B cell (primary cell): ENCODE results near the gene TRIM17. TPM values are rescaled to one million over a fixed set of nuclear protein-coding genes. Genes with fewer than 3 reads are reported as not detected.

Source experiments
- ATAC-seq: fragments of 200-7000 bp; cut with Tn5 transposase; one replicate; pipeline ENCODE4 v1.10.0; 2021; ENCODE audit warnings: low read depth, mild to moderate bottlenecking, moderate number of reproducible peaks, moderate library complexity
- CTCF ChIA-PET: fragments of 350-600 bp; sonication (Branson Sonifier 250); formaldehyde crosslinking; loops from one replicate; lab custom pipeline; 2021; ENCODE audit warnings: antibody characterized with exemption, inconsistent platforms; lab: Charles Lee
- POLR2A ChIA-PET: fragments of 350-600 bp; sonication (Branson Sonifier 250); formaldehyde crosslinking; loops from one replicate; lab custom pipeline; 2021; ENCODE audit warnings: antibody characterized with exemption; lab: Charles Lee
- DNase-seq: peaks from one replicate; pipeline ENCODE4 v3.0.0; 2013
- H2AFZ ChIP-seq: 2 replicates; pipeline ENCODE4 v1.6.1; 2012; ENCODE audit warnings: mild to moderate bottlenecking, low read depth, low read length; ENCODE audit not compliant: insufficient read depth, poor library complexity, severe bottlenecking
- H3K27ac ChIP-seq, 2 donors: 1 replicate in 1 of 2; 2 replicates in 1 of 2; pipeline ENCODE4 v1.5.1; 2012 to 2013; ENCODE audit warnings: low read length in 2 of 2, mild to moderate bottlenecking in 2 of 2, moderate library complexity in 1 of 2
- H3K27me3 ChIP-seq, 4 experiments: fragments of 200-600 bp in 1 of 4; sonication (generic) in 1 of 4; replicated peaks in 1 of 4; 1 replicate in 2 of 4; 2 replicates in 2 of 4; pipeline versions ENCODE4 v1.6.1 to v1.7.0; 2013 to 2016; ENCODE audit warnings: low read length in 3 of 4, mild to moderate bottlenecking in 2 of 4, mixed read lengths in 1 of 4, moderate library complexity in 1 of 4; ENCODE audit not compliant: insufficient read depth in 4 of 4, control insufficient read depth in 3 of 4; ENCODE audit errors: control extremely low read depth in 1 of 4
- H3K36me3 ChIP-seq, 2 experiments: replicated peaks in 1 of 2; 1 replicate in 1 of 2; 2 replicates in 1 of 2; pipeline versions ENCODE4 v1.6.1 to v1.7.1; 2013; ENCODE audit warnings: low read length in 1 of 2; ENCODE audit not compliant: insufficient read depth in 2 of 2, control insufficient read depth in 1 of 2; ENCODE audit errors: control extremely low read depth in 1 of 2, extremely low read depth in 1 of 2
- H3K4me1 ChIP-seq, 2 donors: fragments of 200-600 bp in 1 of 2; sonication (generic) in 1 of 2; 1 replicate in 1 of 2; 2 replicates in 1 of 2; pipeline versions ENCODE4 v1.5.1 to v1.6.1; 2013 to 2017; ENCODE audit warnings: low read length in 2 of 2; ENCODE audit not compliant: control insufficient read depth in 2 of 2, insufficient read depth in 2 of 2
- H3K4me2 ChIP-seq: replicated peaks from 2 replicates; pipeline ENCODE3; 2012; ENCODE audit warnings: mild to moderate bottlenecking, low read depth, low read length; ENCODE audit not compliant: poor library complexity, severe bottlenecking
- H3K4me3 ChIP-seq, 5 experiments: fragments of 200-600 bp in 1 of 5; sonication (generic) in 1 of 5; 1 replicate in 3 of 5; 2 replicates in 2 of 5; pipeline versions ENCODE4 v1.5.1 to v1.7.0; 2011 to 2016; ENCODE audit warnings: low read length in 4 of 5, mild to moderate bottlenecking in 4 of 5, low read depth in 2 of 5, control low read depth in 1 of 5, moderate library complexity in 1 of 5; ENCODE audit not compliant: insufficient read depth in 1 of 5; ENCODE audit errors: control extremely low read depth in 1 of 5, extremely low read depth in 1 of 5
- H3K79me2 ChIP-seq: fragments of 200-600 bp; sonication (generic); one replicate; pipeline ENCODE4 v1.6.0; 2016; ENCODE audit warnings: low read length; ENCODE audit not compliant: control insufficient read depth, insufficient read depth
- H3K9ac ChIP-seq: fragments of 200-600 bp; sonication (generic); 2 replicates; pipeline ENCODE4 v1.6.1; 2017; ENCODE audit warnings: mild to moderate bottlenecking, low read length, moderate library complexity
- H3K9me3 ChIP-seq, 3 donors: one replicate each; pipeline versions ENCODE4 v1.6.1 to v1.7.1; 2013; ENCODE audit warnings: low read length in 2 of 3; ENCODE audit not compliant: control insufficient read depth in 2 of 3, insufficient read depth in 1 of 3; ENCODE audit errors: control extremely low read depth in 1 of 3
- H4K20me1 ChIP-seq: 2 replicates; pipeline ENCODE4 v1.6.0; 2012; ENCODE audit warnings: mild to moderate bottlenecking, low read length; ENCODE audit not compliant: insufficient read depth, control insufficient read depth, poor library complexity, severe bottlenecking
- H3K27ac Mint-ChIP-seq: one replicate; pipeline ENCODE4 v1.8.0; 2021; ENCODE audit warnings: mixed read lengths
- H3K27me3 Mint-ChIP-seq: one replicate; pipeline ENCODE4 v1.8.0; 2021; ENCODE audit warnings: mixed read lengths
- H3K4me1 Mint-ChIP-seq: one replicate; pipeline ENCODE4 v1.8.0; 2021; ENCODE audit warnings: mixed read lengths
- H3K4me3 Mint-ChIP-seq: one replicate; pipeline ENCODE4 v1.8.0; 2021; ENCODE audit warnings: mixed read lengths
- H3K9me3 Mint-ChIP-seq: one replicate; pipeline ENCODE4 v1.8.0; 2022; ENCODE audit warnings: mixed read lengths; ENCODE audit not compliant: insufficient read depth
- CTCF ChIP-seq: fragments of 200-600 bp; IDR thresholded peaks from one replicate; pipeline ENCODE4 v1.8.0; 2022; ENCODE audit warnings: antibody characterized with exemption, mild to moderate bottlenecking
- EZH2 ChIP-seq: IDR thresholded peaks from 2 replicates; pipeline ENCODE4 v1.6.1; 2012; ENCODE audit warnings: borderline replicate concordance, low read depth, mild to moderate bottlenecking, moderate library complexity, low read length; ENCODE audit not compliant: insufficient read depth, poor library complexity, severe bottlenecking
- whole genome bisulfite sequencing: methylation state at CpG from one replicate; pipeline ENCODE4 v1.1.5; 2013; ENCODE audit warnings: missing lambda C conversion rate; ENCODE audit not compliant: insufficient coverage; 5-methylcytosine and 5-hydroxymethylcytosine counted together
- intact Hi-C: fragments of 100-400 bp; cut with micrococcal nuclease; formaldehyde crosslinking; loops from one replicate; pipeline ENCODE4 v1.10.0; 2022
- polyA plus RNA-seq: library from polyadenylated mRNA; depleted of rRNA; stranded (reverse); fragments of >200 nt; gene quantifications from 2 replicates; pipeline ENCODE4 v1.2.3, GENCODE V29; 2012
- total RNA-seq, 2 donors: library from RNA; stranded (reverse); fragments of 120-200 nt in 1 of 2; gene quantifications; 1 replicate in 1 of 2; 2 replicates in 1 of 2; pipeline versions ENCODE4 v1.2.3 to v1.2.4, GENCODE V29; 2013 to 2022

Gene TRIM17
- total and polyA plus RNA-seq, 2 donors (not counting 1 experiment from before 2014, with no cell fraction given) = not detected

DNA sequence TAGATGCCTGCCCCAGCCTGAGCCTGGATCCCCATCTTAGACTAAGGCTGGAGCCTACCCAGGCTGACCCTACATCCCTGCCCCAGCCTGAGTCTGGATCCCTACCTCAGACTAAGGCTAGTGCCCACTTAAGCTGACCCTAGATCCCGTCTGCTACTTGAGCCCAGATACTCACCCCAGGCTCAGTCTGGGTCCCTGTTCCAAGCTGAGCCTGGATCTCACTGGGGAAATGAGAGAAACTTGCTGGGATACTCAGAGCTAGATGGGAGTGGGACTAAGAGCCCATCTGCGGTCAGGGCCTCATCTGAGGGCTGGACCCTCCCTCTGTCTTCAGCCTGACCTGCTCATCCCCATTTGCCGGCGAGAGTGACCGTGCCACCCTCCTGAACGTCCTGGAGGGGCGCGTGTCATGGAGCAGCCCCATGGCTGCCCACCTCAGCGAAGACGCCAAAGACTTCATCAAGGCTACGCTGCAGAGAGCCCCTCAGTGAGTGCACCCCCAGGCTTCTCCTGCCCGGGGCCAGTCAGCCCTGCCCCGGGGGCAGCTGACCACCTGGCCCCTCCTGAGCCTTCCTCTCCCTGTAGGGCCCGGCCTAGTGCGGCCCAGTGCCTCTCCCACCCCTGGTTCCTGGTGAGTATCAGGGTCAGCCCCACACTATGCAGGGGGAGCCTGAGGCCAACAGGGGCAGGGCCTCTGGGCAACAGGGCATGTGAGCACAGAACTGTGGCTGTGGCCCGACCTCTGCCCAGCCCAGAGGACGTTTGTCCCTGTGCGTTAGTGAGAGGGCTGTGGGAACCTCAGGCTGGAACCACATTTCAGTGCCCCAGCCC lies 46.8 kb downstream of the TRIM17 start:
- Histone ChIP-seq H3K4me3 (no peak overlapping the region), H3K9me3 (no peaks in the 10 kb centered on the region), H2AFZ (no peak overlapping the region), H3K36me3 (no peaks in the 10 kb centered on the region), H4K20me1 (no peaks in the 10 kb centered on the region), H3K9ac (no peak overlapping the region), H3K27me3 (no peaks in the 10 kb centered on the region), H3K27ac (no peak overlapping the region), H3K4me2 (no peak overlapping the region), H3K4me1 (no peaks in the 10 kb centered on the region), H3K79me2 (no peaks in the 10 kb centered on the region)
- intact Hi-C loops = no loop called here
- ChIA-PET CTCF (no interaction called here), POLR2A (no interaction called here)
- DNase-seq (no peak), ATAC-seq (no peak)
- TF ChIP-seq EZH2 (no peak), CTCF (no peak)
- Mint-ChIP-seq H3K4me1 (no peaks in the 10 kb centered on the region), H3K9me3 (no peaks in the 10 kb centered on the region), H3K27me3 (no peaks in the 10 kb centered on the region), H3K4me3 (no peak overlapping the region), H3K27ac (no peak overlapping the region)
- 92% methylated on average over 17 of the region's 18 CpGs for WGBS

DNA sequence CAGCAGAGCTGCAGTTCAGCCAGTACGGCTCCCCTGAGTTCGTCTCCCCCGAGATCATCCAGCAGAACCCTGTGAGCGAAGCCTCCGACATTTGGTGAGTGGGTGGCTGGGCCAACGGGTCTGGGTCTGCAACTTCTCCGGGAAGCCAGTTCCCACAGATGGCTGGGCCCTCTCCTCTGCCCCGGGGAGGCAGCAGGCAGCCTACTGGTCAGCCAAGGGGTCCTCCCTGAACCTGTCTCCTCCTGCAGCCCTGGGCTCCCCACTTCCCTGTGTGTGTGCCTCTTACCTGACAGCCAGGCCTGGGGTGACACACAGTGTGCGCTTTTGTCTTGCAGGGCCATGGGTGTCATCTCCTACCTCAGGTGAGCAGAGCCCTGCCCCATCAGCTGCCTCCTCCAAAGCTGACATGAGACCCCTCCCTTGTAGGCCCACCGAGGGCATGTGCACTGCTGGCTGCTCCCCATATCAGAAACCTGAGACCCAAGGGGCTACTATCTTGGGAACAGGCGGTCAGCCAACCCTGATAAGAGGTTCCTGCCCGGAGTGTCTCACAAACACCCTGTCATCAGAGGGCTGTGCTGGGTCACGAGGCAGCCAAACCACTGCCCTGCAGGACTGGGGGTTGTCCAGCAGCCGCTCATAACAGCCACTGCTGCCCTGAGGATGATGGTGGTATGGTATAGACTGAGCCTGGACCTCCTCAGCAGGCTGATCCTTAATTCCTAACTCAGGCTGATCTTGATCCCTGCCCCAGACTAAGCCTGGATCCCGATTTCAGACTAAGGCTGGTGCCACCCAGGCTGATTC lies 47.7 kb downstream of the TRIM17 start:
- ChIA-PET CTCF (no interaction called here), POLR2A (no interaction called here)
- intact Hi-C loops = no loop called here
- Mint-ChIP-seq H3K4me1 (no peaks in the 10 kb centered on the region), H3K27ac (no peak overlapping the region), H3K9me3 (no peaks in the 10 kb centered on the region), H3K27me3 (no peaks in the 10 kb centered on the region), H3K4me3 (no peak overlapping the region)
- DNase-seq = no peak
- Histone ChIP-seq H3K4me3 (no peak overlapping the region), H4K20me1 (no peaks in the 10 kb centered on the region), H3K79me2 (no peaks in the 10 kb centered on the region), H3K36me3 (no peaks in the 10 kb centered on the region), H3K9me3 (no peaks in the 10 kb centered on the region), H3K9ac (no peak overlapping the region), H3K27ac (no peak overlapping the region), H3K4me1 (no peaks in the 10 kb centered on the region), H2AFZ (no peak overlapping the region), H3K4me2 (no peak overlapping the region), H3K27me3 (no peaks in the 10 kb centered on the region)
- TF ChIP-seq CTCF (no peak), EZH2 (no peak)
- no peak for ATAC-seq
- WGBS = 94% methylated on average over 15 of the region's 15 CpGs
